ENCODE data around the gene KPNA1. TPM values are rescaled to one million over a fixed set of nuclear protein-coding genes. Genes with fewer than 3 reads are reported as not detected.
A peak's percentile ranks its signal among the peaks of the same experiment; 100 is the strongest.

KPNA1 gene
- polyA plus RNA-seq, 2 of the 4 experiments (the other 2 are of a cell fraction): 48.1 to 81.8 TPM

DNA sequence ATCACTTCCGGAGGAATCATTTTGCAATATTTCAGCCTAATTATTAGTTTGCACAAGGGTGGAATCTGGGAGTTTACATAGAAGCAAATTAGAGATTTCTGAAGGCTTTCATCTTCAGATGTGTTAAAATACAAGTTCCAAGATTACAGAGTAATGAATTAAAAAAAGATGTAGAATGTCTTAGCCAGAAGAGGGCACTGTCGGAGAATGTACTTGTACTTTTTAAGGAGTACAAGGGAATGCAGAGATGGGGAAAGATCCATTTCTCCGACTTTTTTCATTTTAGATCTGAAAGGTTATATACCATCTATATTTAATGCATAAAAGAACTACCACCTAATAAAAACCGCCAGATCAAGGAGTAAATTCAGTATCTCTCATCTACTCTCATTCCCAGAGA lies 55.7 kb downstream of the KPNA1 start:
- Histone ChIP-seq H3K4me1 (peaks cover 13% of the 10 kb centered on the region; the same call in 2 of the 3 replicates), H3K27ac (no peak overlapping the region), H3K9me3 (no peaks in the 10 kb centered on the region), H3K4me3 (no peak overlapping the region), H3K4me2 (no peak overlapping the region)
- WGBS (ENCODE audit: missing lambda C conversion rate): 28% methylated on average over 4 of the region's 4 CpGs
- POLR2A ChIA-PET: no interaction called here
- ATAC-seq (peak in 1 of 2 experiments; percentile 84; a peak in 3 of 6 replicates), DNase-seq (ENCODE audit: low read depth in 1 of 2, low spot score in 1 of 2) (peak in 1 of 2 experiments; percentile 62), FAIRE-seq (no peak)
- TF ChIP-seq RFX5 (IDR thresholded peaks at IDR 0.05) (no peak), EHF (CRISPR knock-in tag; IDR thresholded peaks at IDR 0.05) (no peak), SMC3 (IDR thresholded peaks at IDR 0.05) (peak; percentile 63), BCL3 (IDR thresholded peaks at IDR 0.05) (no peak), HMGXB4 (CRISPR knock-in tag; IDR thresholded peaks at IDR 0.05; ENCODE audit: borderline replicate concordance) (no peak), RAD21 (conservative IDR thresholded peaks at IDR 0.05 in 1 of 2, IDR thresholded peaks at IDR 0.05 in 1 of 2) (peak; percentile 67 to 69), ZNF302 (CRISPR knock-in tag; IDR thresholded peaks at IDR 0.05) (no peak)
- TF ChIP-seq, protein P1, sequence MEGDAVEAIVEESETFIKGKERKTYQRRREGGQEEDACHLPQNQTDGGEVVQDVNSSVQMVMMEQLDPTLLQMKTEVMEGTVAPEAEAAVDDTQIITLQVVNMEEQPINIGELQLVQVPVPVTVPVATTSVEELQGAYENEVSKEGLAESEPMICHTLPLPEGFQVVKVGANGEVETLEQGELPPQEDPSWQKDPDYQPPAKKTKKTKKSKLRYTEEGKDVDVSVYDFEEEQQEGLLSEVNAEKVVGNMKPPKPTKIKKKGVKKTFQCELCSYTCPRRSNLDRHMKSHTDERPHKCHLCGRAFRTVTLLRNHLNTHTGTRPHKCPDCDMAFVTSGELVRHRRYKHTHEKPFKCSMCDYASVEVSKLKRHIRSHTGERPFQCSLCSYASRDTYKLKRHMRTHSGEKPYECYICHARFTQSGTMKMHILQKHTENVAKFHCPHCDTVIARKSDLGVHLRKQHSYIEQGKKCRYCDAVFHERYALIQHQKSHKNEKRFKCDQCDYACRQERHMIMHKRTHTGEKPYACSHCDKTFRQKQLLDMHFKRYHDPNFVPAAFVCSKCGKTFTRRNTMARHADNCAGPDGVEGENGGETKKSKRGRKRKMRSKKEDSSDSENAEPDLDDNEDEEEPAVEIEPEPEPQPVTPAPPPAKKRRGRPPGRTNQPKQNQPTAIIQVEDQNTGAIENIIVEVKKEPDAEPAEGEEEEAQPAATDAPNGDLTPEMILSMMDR (IDR thresholded peaks at IDR 0.05): peak; percentile 76
- CTCF ChIA-PET: interaction anchor here (0.7 to 6.4 kb wide), 16 partner anchors 9 to 237 kb away, joined by 3 to 52 read pairs (median 4); partner anchors contain the start of genes DTX3L, PARP14 and PARP9

DNA sequence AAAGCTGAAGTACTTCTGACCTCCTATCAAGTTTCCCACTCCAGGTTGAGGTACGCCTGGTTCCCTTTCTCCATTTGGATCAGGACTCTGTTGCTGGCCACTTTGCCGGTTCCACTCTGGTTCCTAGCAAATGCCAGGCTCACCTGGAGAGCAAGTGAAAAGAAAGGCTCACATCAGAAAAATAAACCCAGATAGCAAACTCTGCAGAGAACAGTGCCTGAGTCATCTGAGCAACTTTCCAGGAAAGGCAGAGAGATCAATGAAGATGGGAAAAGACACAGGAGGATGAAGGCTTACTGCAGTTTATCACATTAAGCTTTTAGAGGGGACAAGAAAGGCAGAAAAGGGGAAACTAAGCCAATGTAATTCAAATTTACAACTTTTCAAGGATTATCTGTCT lies 57.0 kb downstream of the KPNA1 start:
- Histone ChIP-seq H3K9me3 (no peaks in the 10 kb centered on the region), H3K4me1 (peaks cover 13% of the 10 kb centered on the region; the same call in 2 of the 3 replicates), H3K27ac (no peak overlapping the region), H3K4me3 (no peak overlapping the region), H3K4me2 (no peak overlapping the region)
- FAIRE-seq: no peak
- ChIA-PET CTCF (interaction anchor here (0.8 to 6.4 kb wide), 14 partner anchors 11 to 571 kb away, joined by 3 to 52 read pairs (median 4); partner anchors contain the start of genes KPNA1 and PARP14), POLR2A (interaction anchor here (1.0 kb wide), 1 partner anchor 41 kb away, joined by 3 read pairs; the partner anchor contains the start of gene WDR5B)
- no peak for DNase-seq (ENCODE audit: low read depth in 1 of 2, low spot score in 1 of 2)
- TF ChIP-seq, protein P2, sequence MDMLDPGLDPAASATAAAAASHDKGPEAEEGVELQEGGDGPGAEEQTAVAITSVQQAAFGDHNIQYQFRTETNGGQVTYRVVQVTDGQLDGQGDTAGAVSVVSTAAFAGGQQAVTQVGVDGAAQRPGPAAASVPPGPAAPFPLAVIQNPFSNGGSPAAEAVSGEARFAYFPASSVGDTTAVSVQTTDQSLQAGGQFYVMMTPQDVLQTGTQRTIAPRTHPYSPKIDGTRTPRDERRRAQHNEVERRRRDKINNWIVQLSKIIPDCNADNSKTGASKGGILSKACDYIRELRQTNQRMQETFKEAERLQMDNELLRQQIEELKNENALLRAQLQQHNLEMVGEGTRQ (IDR thresholded peaks at IDR 0.05): no peak
- no peak for ATAC-seq
- 96% methylated on average over 2 of the region's 2 CpGs for WGBS (ENCODE audit: missing lambda C conversion rate)

GRCh38 chr3:122456074-122456473 lies 58.7 kb downstream of the KPNA1 start:
- H3K27ac ChIP-seq: no peak overlapping the region
- ATAC-seq: no peak
- TF ChIP-seq POLR2AphosphoS2 (conservative IDR thresholded peaks at IDR 0.05; ENCODE audit: low read length): no peak
- TF ChIP-seq E2F6 (IDR thresholded peaks at IDR 0.05; ENCODE audit: borderline replicate concordance, low read depth): no peak
- no peak for TF ChIP-seq POLR2A (IDR thresholded peaks at IDR 0.05; ENCODE audit: low read length)
- no peak for TF ChIP-seq CBX8 (IDR thresholded peaks at IDR 0.05)
- TF ChIP-seq HOXB5 (CRISPR knock-in tag; IDR thresholded peaks at IDR 0.05): no peak
- no peak for TF ChIP-seq ZNF302 (CRISPR knock-in tag; IDR thresholded peaks at IDR 0.05)
- TF ChIP-seq, protein P1 (IDR thresholded peaks at IDR 0.05): no peak
- no peak for TF ChIP-seq CHD4 (IDR thresholded peaks at IDR 0.05; ENCODE audit: borderline replicate concordance)
- no peak for TF ChIP-seq EHF (CRISPR knock-in tag; IDR thresholded peaks at IDR 0.05)
- TF ChIP-seq JUN (IDR thresholded peaks at IDR 0.05): no peak
- no peak for TF ChIP-seq NPAS2 (CRISPR knock-in tag; IDR thresholded peaks at IDR 0.05; ENCODE audit: borderline replicate concordance)
- TF ChIP-seq ZFP36 (IDR thresholded peaks at IDR 0.05; ENCODE audit: borderline replicate concordance, partially characterized antibody): no peak
- no peak for TF ChIP-seq TP53 (CRISPR knock-in tag; IDR thresholded peaks at IDR 0.05)
- TF ChIP-seq MAFK (IDR thresholded peaks at IDR 0.05; ENCODE audit: partially characterized antibody): no peak
- TF ChIP-seq JUNB (IDR thresholded peaks at IDR 0.05): no peak
- H3K9me3 ChIP-seq: no peaks in the 10 kb centered on the region
- no peak overlapping the region for H3K4me3 ChIP-seq
- peak overlapping the region; percentile 43 for H3K4me2 ChIP-seq
- FAIRE-seq: no peak
- POLR2A ChIA-PET: no interaction called here
- no peak for DNase-seq (ENCODE audit: low read depth in 1 of 2, low spot score in 1 of 2)
- CTCF ChIA-PET: interaction anchor here (6.4 kb wide), 1 partner anchor 224 kb away, joined by 52 read pairs; the partner anchor contains the start of gene PARP14
- peaks cover 13% of the 10 kb centered on the region; the same call in 2 of the 3 replicates for H3K4me1 ChIP-seq
